ENCODE results near the gene SHKBP1.

SHKBP1 gene

DNA sequence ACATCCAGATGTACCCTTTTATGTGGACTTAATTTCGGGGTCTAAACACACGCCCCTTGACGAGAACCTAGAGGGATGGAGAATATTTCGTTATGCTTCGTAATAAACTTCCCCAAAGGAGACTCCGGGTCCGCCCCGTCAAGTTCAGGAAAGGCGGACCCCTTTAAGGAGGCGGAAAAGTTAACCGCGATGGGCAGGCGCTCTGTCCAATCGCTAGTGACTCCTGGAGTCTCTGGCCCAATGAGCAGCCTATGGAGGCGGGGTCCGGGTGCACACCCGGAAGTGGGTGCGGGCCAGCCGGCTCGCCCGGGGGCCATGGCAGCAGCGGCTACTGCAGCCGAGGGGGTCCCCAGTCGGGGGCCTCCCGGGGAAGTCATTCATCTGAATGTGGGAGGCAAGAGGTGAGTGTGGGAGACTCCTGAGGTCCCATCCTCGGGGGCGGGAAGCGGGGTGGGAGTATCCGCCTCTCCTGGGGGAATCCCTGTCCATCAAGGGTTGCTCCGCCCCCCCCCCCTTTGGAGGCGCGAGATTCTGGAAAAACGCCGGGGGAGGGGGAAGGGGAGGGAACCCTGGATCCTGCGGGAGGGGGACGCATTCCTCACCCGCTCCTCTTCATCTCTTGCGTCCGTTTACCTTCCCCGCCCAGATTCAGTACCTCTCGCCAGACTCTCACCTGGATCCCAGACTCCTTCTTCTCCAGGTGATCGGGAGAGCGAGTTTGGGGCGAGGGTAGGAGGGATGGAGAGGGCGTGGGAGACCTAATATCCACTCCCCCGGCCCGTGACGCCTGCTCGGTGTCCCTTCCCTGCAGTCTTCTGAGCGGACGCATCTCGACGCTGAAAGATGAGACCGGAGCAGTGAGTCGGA lies at the start of gene SHKBP1:
Gene SHKBP1, plus strand, starts transcription at position 289 of the 867 bp plus-strand sequence. Its CDS starts 27 bp downstream, at position 316.
- H3K4me3 ChIP-seq (replicated peaks; ENCODE audit: low read depth, low read length): peak within 1 kb of the TSS; percentile 93
- TF ChIP-seq, protein P1, sequence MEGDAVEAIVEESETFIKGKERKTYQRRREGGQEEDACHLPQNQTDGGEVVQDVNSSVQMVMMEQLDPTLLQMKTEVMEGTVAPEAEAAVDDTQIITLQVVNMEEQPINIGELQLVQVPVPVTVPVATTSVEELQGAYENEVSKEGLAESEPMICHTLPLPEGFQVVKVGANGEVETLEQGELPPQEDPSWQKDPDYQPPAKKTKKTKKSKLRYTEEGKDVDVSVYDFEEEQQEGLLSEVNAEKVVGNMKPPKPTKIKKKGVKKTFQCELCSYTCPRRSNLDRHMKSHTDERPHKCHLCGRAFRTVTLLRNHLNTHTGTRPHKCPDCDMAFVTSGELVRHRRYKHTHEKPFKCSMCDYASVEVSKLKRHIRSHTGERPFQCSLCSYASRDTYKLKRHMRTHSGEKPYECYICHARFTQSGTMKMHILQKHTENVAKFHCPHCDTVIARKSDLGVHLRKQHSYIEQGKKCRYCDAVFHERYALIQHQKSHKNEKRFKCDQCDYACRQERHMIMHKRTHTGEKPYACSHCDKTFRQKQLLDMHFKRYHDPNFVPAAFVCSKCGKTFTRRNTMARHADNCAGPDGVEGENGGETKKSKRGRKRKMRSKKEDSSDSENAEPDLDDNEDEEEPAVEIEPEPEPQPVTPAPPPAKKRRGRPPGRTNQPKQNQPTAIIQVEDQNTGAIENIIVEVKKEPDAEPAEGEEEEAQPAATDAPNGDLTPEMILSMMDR (IDR thresholded peaks at IDR 0.05; ENCODE audit: low read length, missing control alignments): no peak
- DNase-seq (ENCODE audit: low read depth): peak; percentile 97

DNA sequence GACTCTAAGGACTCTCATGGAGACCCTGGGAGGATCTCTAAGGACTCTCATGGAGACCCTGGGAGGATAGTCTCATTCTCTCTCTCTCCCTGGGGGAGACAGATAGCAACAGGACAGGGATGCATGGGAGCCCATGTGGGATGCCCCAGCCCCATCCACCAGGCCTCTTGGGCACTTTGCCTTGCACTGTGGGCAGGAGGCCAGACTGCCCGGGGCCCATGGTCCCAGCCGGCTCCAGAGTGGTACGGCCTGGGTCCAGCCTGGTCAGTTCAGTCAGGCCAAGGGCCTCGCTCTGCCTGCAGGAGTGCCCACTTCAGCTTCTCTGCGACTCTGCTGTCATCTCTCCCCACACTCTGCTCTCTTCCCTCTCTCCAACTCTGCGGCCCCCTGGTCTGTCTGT lies 48.6 kb upstream of the SHKBP1 start:
- TF ChIP-seq, protein P1 (IDR thresholded peaks at IDR 0.05; ENCODE audit: low read length, missing control alignments): no peak

DNA sequence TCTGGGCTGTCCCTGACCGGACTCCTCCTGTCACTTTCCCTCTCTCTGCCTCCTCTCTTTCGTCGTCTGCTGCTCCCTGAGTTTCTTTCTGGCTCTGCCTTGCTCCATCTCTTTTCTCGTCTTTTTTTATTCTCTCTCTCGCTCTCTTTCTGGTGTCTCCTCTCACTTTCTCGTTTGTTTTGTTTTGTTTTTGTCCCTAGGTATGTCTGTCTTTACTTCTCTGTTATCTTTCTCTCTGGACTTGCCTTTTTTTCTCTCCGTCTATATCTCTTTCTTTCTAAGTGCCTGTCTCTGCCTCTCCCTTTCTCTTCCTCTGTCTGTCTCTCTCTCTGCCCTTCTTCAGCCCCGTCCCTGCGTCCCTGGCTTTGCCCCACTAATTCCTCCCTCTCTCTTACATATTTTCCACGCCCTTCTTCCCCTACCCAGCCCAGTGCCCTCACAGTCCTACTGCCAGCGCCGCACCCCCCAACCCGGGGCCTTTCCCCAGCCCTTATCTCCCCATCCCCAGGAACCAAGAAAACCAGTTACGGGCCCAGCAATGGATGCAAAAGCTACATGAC lies 48.1 kb upstream of the SHKBP1 start:
- no peak overlapping the region for H3K4me3 ChIP-seq (replicated peaks; ENCODE audit: low read depth, low read length)
- TF ChIP-seq, protein P1 (IDR thresholded peaks at IDR 0.05; ENCODE audit: low read length, missing control alignments): no peak
- DNase-seq (ENCODE audit: low read depth): no peak

More for the DNA sequence above, 48.6 kb upstream of the SHKBP1 start:
- DNase-seq (ENCODE audit: low read depth): no peak
- no peak overlapping the region for H3K4me3 ChIP-seq (replicated peaks; ENCODE audit: low read depth, low read length)

GRCh38 chr19:40529093-40529954 lies 47.3 kb upstream of the SHKBP1 start:
- TF ChIP-seq, protein P1 (IDR thresholded peaks at IDR 0.05; ENCODE audit: low read length, missing control alignments): peak; percentile 74
- H3K4me3 ChIP-seq (replicated peaks; ENCODE audit: low read depth, low read length): peak overlapping the region; percentile 46

GRCh38 chr19:40530091-40530901 lies 46.4 kb upstream of the SHKBP1 start:
- no peak overlapping the region for H3K4me3 ChIP-seq (replicated peaks; ENCODE audit: low read depth, low read length)
- TF ChIP-seq, protein P1 (IDR thresholded peaks at IDR 0.05; ENCODE audit: low read length, missing control alignments): no peak
- DNase-seq (ENCODE audit: low read depth): no peak

More at GRCh38 chr19:40529093-40529954, 47.3 kb upstream of the SHKBP1 start:
- peak; percentile 79 for DNase-seq (ENCODE audit: low read depth)

- TF ChIP-seq, protein P1 (IDR thresholded peaks at IDR 0.05; ENCODE audit: low read length, missing control alignments): peak; percentile 31
- no peak overlapping the region for H3K4me3 ChIP-seq (replicated peaks; ENCODE audit: low read depth, low read length)
- no peak for DNase-seq (ENCODE audit: low read depth)
These were observed 43.2 kb upstream of the SHKBP1 start for GRCh38 chr19:40533508-40533907.
